GM18867 (cell line): ENCODE results near the gene PIM3.

ENCODE experiments used
- ATAC-seq: cut with Tn5 transposase; IDR thresholded peaks from one replicate; pipeline ENCODE4 v1.9.1; 2021; ENCODE audit warnings: mild to moderate bottlenecking, moderate library complexity; ENCODE audit not compliant: unreplicated experiment

PIM3 gene

GRCh38 chr22:49954991-49955580 lies 5.5 kb upstream of the PIM3 start:
- ATAC-seq, result no peak

- ATAC-seq, result no peak
These were observed 4.8 kb upstream of the PIM3 start for GRCh38 chr22:49955581-49956417.

- no peak for ATAC-seq
These were observed 4.2 kb upstream of the PIM3 start for GRCh38 chr22:49956418-49956770.

- no peak for ATAC-seq
These were observed 3.4 kb upstream of the PIM3 start for GRCh38 chr22:49956914-49957825.

GRCh38 chr22:49957826-49958365 lies 2.7 kb upstream of the PIM3 start:
- no peak for ATAC-seq

- no peak for ATAC-seq
These were observed 2.1 kb upstream of the PIM3 start for GRCh38 chr22:49958366-49958921.

GRCh38 chr22:49958931-49959781 lies 1.4 kb upstream of the PIM3 start:
- no peak for ATAC-seq

GRCh38 chr22:49959782-49960158 lies 802 bp upstream of the PIM3 start:
- ATAC-seq, result no peak

- ATAC-seq, result peak; percentile 0
These were observed 531 bp downstream of the PIM3 start for GRCh38 chr22:49961005-49961600.

GRCh38 chr22:49961601-49962011 lies 1.0 kb downstream of the PIM3 start:
- ATAC-seq, result no peak

- ATAC-seq, result no peak
These were observed 1.6 kb downstream of the PIM3 start for GRCh38 chr22:49962012-49962750.

GRCh38 chr22:49962751-49963646 lies 2.4 kb downstream of the PIM3 start:
- no peak for ATAC-seq

GRCh38 chr22:49963647-49964026 lies 3.1 kb downstream of the PIM3 start:
- ATAC-seq, result no peak

GRCh38 chr22:49964136-49965090 lies 3.8 kb downstream of the PIM3 start:
- no peak for ATAC-seq

GRCh38 chr22:49965091-49966040 lies 4.8 kb downstream of the PIM3 start:
- no peak for ATAC-seq
